Right lobe of liver (tissue), 6 donors: ENCODE results near the gene RANBP3. TPM values are rescaled to one million over a fixed set of nuclear protein-coding genes. Genes with fewer than 3 reads are reported as not detected.

Experiments used
- ATAC-seq, 4 donors: fragments of 200-7000 bp; cut with Tn5 transposase; one replicate each; pipeline ENCODE4 v1.9.1; 2020; ENCODE audit warnings: mild to moderate bottlenecking in 4 of 4, moderate library complexity in 4 of 4
- DNase-seq, 3 donors: peaks; one replicate each; pipeline ENCODE4 v3.0.0-alpha.2; 2020
- H3K27ac ChIP-seq, 3 donors: fragments of 200-600 bp; one replicate each; pipeline ENCODE4 v1.8.0; 2022
- H3K27me3 ChIP-seq, 2 donors: fragments of 200-600 bp; one replicate each; pipeline ENCODE4 v1.8.0; 2022
- H3K36me3 ChIP-seq, 4 donors: fragments of 200-600 bp; sonication (generic) in 1 of 4; one replicate each; pipeline versions ENCODE4 v1.5.1 to v1.8.0; 2017 to 2022; ENCODE audit warnings: control low read depth in 1 of 4
- H3K4me1 ChIP-seq, 4 donors: fragments of 200-600 bp; sonication (generic) in 1 of 4; one replicate each; pipeline versions ENCODE4 v1.5.1 to v1.8.0; 2017 to 2022; ENCODE audit warnings: control low read depth in 1 of 4
- H3K4me3 ChIP-seq, 3 donors: fragments of 200-600 bp; one replicate each; pipeline ENCODE4 v1.8.0; 2022
- H3K9me3 ChIP-seq, 4 donors: fragments of 200-600 bp; sonication (generic) in 1 of 4; one replicate each; pipeline versions ENCODE4 v1.5.1 to v1.8.0; 2017 to 2022; ENCODE audit warnings: control low read depth in 1 of 4
- POLR2A ChIP-seq: fragments of 450-650 bp; IDR thresholded peaks from one replicate; pipeline ENCODE4 v1.6.1; 2017; ENCODE audit warnings: antibody characterized with exemption, mild to moderate bottlenecking
- WGBS: methylation state at CpG from one replicate; pipeline ENCODE4 v1.1.6; 2018; ENCODE audit warnings: low coverage, low lambda C conversion rate; ENCODE audit not compliant: insufficient coverage; ENCODE audit errors: missing lambda C conversion rate; 5-methylcytosine and 5-hydroxymethylcytosine counted together
- intact Hi-C, 2 donors: fragments of 100-400 bp; cut with DNase I; formaldehyde crosslinking; loops; one replicate each; pipeline versions ENCODE4 v1.11.2 to v1.14.1; 2022
- total RNA-seq, 6 experiments: library from RNA; depleted of rRNA in 2 of 6; stranded (reverse); fragments of >200 nt in 2 of 6; fragmentation: NEBNext Ultra II Directional in 3 of 6; extraction: Animal tissue kit (Norgen Biotek cat#: 25700) in 3 of 6; gene quantifications; one replicate each; pipeline versions ENCODE4 v1.1.0 to v1.2.4, GENCODE V29; 2016 to 2023
- TF ChIP-seq, protein P1 (sequence below), 4 donors: fragments of 200-600 bp in 3 of 4; fragments of 450-650 bp in 1 of 4; IDR thresholded peaks; one replicate each; pipeline versions ENCODE4 v1.5.1 to v1.8.0; 2016 to 2022; ENCODE audit warnings: antibody characterized with exemption in 4 of 4, mild to moderate bottlenecking in 2 of 4
- donor health status: DM: no; HTN: yes; CAD: no.
- donor health status: DM: no; HTN: no; CAD: no.
- donor health status: DM: no; HTN: no; CAD: no.
- donor health status: DM: no; HTN: yes; CAD: no.
- donor health status: DM: no; HTN: yes; CAD: no.

The RANBP3 gene
- total RNA-seq, 6 experiments from 2014 or later: 21.7 to 49.5 (median 24.5) TPM

- H3K27me3 ChIP-seq: no peaks in the 10 kb centered on the region
- peak overlapping the region; percentile 78 to 92 (median 89) for H3K4me3 ChIP-seq
- H3K27ac ChIP-seq: peak overlapping the region; percentile 74 to 84 (median 78)
- H3K9me3 ChIP-seq: no peaks in the 10 kb centered on the region
- no peak for TF ChIP-seq POLR2A
- TF ChIP-seq, protein P1, sequence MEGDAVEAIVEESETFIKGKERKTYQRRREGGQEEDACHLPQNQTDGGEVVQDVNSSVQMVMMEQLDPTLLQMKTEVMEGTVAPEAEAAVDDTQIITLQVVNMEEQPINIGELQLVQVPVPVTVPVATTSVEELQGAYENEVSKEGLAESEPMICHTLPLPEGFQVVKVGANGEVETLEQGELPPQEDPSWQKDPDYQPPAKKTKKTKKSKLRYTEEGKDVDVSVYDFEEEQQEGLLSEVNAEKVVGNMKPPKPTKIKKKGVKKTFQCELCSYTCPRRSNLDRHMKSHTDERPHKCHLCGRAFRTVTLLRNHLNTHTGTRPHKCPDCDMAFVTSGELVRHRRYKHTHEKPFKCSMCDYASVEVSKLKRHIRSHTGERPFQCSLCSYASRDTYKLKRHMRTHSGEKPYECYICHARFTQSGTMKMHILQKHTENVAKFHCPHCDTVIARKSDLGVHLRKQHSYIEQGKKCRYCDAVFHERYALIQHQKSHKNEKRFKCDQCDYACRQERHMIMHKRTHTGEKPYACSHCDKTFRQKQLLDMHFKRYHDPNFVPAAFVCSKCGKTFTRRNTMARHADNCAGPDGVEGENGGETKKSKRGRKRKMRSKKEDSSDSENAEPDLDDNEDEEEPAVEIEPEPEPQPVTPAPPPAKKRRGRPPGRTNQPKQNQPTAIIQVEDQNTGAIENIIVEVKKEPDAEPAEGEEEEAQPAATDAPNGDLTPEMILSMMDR (IDR thresholded peaks at IDR 0.05): no peak
- intact Hi-C loops: no loop called here
- ATAC-seq (peak in 3 of 4 donors; percentile 6 to 13 (median 9)), DNase-seq (no peak)
- peaks cover 0 to 44% (median 10%) of the 10 kb centered on the region in 4 donors for H3K4me1 ChIP-seq
- no peaks in the 10 kb centered on the region for H3K36me3 ChIP-seq
- 1% methylated on average over 32 of the region's 43 CpGs for WGBS
Observed at GRCh38 chr19:5977222-5977784, 637 bp downstream of the RANBP3 start.

- Histone ChIP-seq H3K4me3 (peak overlapping the region; percentile 78 to 92 (median 89)), H3K27ac (no peak overlapping the region), H3K9me3 (no peaks in the 10 kb centered on the region), H3K4me1 (peaks cover 0 to 44% (median 10%) of the 10 kb centered on the region in 4 donors), H3K36me3 (no peaks in the 10 kb centered on the region), H3K27me3 (no peaks in the 10 kb centered on the region)
- intact Hi-C loops: no loop called here
- ATAC-seq: no peak
- TF ChIP-seq, protein P1 (IDR thresholded peaks at IDR 0.05): no peak
- no peak for TF ChIP-seq POLR2A
- WGBS: 50% methylated on average over 8 of the region's 8 CpGs
- DNase-seq: no peak
Observed at GRCh38 chr19:5976768-5977167, 1.2 kb downstream of the RANBP3 start.

- TF ChIP-seq POLR2A: no peak
- TF ChIP-seq, protein P1 (IDR thresholded peaks at IDR 0.05): no peak
Observed at GRCh38 chr19:5975388-5975728, 2.6 kb downstream of the RANBP3 start.

GRCh38 chr19:5974721-5975387, 3.1 kb downstream of the RANBP3 start:
- Histone ChIP-seq H3K27me3 (no peaks in the 10 kb centered on the region), H3K36me3 (no peaks in the 10 kb centered on the region), H3K4me3 (no peak overlapping the region), H3K27ac (no peak overlapping the region), H3K9me3 (no peaks in the 10 kb centered on the region), H3K4me1 (peaks cover 0 to 36% (median 7%) of the 10 kb centered on the region in 4 donors)
- TF ChIP-seq POLR2A: no peak
- TF ChIP-seq, protein P1 (IDR thresholded peaks at IDR 0.05): no peak
- ATAC-seq (no peak), DNase-seq (no peak)
- intact Hi-C loops: no loop called here
- 73% methylated on average over 10 of the region's 10 CpGs for WGBS

More at GRCh38 chr19:5975388-5975728, 2.6 kb downstream of the RANBP3 start:
- H3K36me3 ChIP-seq: no peaks in the 10 kb centered on the region
- no peak overlapping the region for H3K27ac ChIP-seq
- peaks cover 0 to 39% (median 7%) of the 10 kb centered on the region in 4 donors for H3K4me1 ChIP-seq
- H3K9me3 ChIP-seq: no peaks in the 10 kb centered on the region
- intact Hi-C loops: no loop called here
- ATAC-seq (no peak), DNase-seq (no peak)
- WGBS: 89% methylated on average over 3 of the region's 3 CpGs
- H3K27me3 ChIP-seq: no peaks in the 10 kb centered on the region
- no peak overlapping the region for H3K4me3 ChIP-seq
